Activated CD8-positive, alpha-beta memory T cell treated with anti-CD3 and anti-CD28 coated beads, Interleukin-2, amount 50 U/mL, for 24 hours (primary cell): ENCODE results near the gene SLIT1.

Experiments used
- DNase-seq: peaks from one replicate; pipeline ENCODE4 v3.0.0-alpha.2; 2020; ENCODE audit errors: extremely low read depth

SLIT1 gene

GRCh38 chr10:97185326-97186058 lies at the start of gene SLIT1:
Gene SLIT1 (minus strand): TSS chr10:97185959. CDS start chr10:97185674, 285 bp downstream.
- DNase-seq = no peak

DNA sequence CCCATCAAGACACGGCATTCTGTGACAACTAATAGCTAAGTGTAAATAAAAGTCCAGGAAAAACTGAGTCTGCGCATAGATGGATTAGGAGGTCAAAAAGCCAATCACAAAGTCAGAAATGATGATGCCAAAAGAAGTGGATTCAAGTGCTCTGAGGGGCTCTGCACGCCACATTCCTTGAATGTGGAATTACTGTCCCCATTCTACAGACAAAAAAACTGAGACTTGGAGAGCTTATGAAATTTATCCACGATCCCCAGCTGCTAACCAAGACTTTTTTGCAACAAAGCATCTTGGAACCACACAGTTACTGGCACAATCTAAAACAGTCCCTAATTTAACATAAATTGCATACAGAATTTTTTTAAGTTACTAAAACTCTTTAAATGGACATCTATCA lies 49.6 kb upstream of the SLIT1 start:
- DNase-seq = no peak

DNA sequence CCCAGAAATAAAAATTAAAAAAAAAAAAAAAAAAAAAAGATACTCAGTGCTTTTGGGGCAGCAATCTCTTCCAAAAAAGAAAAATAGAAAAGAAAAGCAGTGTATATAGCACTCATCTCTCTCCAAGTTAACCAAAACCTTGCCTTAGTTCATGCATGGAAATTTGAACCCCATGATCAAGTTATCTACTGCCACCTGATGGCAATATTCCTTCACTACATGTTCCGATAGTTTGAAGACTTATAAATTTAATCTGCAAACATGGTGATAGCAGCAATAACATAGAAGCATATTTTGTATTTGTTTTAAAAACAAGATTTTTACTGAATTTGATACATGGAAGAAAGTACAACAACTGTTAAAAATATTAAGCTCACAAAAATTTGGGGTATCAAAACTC lies 48.6 kb upstream of the SLIT1 start:
- DNase-seq = no peak

- no peak for DNase-seq
Measured at GRCh38 chr10:97230146-97230545, 44.4 kb upstream of the SLIT1 start.

DNA sequence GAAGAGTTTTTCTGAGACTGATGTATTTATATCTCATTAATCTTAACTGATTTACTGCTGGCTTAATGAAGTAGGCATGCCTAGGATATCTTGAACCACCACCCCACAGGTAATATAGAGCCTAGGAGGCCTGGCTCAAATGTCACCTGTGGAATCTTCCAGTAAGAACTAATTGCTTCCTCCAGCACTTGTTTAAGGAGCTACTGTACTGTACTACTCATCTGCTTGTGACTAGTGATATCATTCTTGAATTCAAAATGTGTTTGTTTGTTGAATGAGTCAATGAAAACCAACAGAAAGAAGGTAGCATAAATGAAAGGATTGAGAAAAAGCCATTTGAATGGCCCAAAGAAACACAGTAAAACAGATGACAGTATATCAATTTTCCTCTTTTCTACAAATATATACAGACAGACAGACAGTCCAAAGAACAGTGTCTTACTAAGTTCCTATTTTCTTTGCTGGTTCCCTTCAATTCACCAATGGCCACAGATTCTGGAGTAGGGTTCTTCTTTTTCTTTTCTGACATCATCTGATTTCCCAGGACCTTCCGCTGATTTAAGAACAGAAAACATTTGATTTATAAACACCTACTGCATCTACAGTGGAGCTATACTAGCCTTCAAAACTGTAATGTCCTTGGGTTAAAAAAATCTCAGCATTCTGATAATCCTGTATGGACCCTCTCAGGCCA lies 43.7 kb upstream of the SLIT1 start:
- DNase-seq = no peak

DNA sequence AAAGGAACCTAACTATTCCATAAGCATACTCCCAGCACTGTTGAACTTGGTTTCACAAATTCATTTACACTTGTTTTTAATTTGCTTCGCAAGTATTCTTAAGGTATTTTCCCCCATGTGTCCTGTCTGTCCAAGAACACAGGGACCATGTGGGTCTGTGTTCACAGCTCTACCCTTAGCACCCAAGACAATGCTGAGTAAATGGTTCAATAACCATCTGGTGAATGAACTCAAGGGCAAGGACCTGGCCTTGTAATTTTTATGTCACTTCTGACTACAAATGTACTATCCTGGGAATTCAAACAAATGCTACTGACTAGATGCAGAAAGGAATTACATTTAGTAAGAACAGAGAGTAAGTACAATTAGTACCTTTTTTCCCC lies 43.0 kb upstream of the SLIT1 start:
- DNase-seq = no peak

DNA sequence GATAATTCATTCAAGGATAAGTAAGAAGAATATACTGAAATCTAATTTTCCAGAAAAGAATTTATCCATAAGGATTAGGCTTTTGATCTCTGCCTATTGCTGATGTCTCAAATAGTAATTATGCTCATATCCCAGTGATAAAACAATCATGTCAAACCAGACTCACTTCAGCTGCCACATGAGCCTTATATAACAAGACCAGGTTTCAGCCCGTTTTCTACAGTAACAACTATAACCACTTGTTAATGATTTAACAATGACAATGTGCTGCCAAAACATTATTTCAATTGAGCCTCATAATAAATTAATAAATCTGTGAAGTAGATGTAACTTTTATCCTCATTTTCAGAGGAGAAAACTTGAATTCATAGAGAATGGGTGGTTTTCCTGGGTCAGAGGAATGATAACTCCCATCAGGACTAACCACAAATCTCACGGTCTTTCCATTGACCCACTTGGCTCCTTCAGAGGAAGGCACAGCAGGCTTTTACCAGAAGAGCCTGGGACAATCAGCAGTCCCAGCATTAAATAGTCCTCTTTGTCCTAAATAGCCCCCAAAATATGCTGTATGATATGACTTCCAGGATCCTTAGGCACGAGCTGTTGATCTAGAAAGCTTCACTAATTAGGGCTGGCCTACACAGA lies 42.5 kb upstream of the SLIT1 start:
- no peak for DNase-seq

DNA sequence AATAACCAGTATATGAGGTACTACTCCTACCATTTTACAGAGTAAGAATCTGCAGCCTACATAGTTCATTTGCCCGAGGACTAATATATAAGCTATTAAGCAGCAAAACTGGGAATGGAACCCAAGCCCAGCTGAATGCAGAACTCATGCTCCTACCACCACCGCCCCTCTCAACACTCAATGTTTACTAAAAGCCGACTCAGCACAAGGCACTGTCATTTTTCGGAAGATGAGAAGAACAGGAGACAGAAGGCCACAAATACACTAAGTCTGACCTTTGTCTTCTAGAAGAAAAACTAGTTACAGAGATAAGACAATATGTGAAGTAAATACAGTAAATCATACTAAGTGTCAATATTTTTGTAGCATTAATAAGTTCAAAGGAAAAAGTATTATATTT lies 40.6 kb upstream of the SLIT1 start:
- DNase-seq = no peak

GRCh38 chr10:97224483-97225435 lies 39.0 kb upstream of the SLIT1 start:
- DNase-seq = no peak

GRCh38 chr10:97222326-97222961 lies 36.7 kb upstream of the SLIT1 start:
- DNase-seq = no peak

GRCh38 chr10:97220355-97220754 lies 34.6 kb upstream of the SLIT1 start:
- DNase-seq = no peak

- DNase-seq = no peak
Measured at GRCh38 chr10:97217299-97217698, 31.5 kb upstream of the SLIT1 start.

- DNase-seq = no peak
Measured at GRCh38 chr10:97215619-97216260, 30.0 kb upstream of the SLIT1 start.

DNA sequence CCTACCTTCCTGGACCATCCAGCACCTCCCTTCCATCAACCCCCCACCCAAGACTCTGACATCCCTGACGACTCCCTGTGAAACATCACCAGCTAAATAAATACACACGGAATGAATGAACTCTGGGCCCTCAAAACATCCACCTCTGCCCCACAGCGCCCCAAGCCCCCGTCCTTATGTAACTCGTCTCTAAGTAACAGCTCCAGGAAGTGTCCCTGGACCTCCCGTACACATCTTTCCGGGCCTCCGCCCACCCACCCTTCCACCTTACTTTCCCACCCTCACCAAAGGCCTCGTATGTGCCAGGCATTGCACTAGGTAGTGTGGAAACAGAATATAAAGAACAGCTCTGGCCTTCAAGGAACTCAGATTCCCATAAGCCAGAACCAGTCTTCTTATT lies 27.7 kb upstream of the SLIT1 start:
- DNase-seq = no peak

DNA sequence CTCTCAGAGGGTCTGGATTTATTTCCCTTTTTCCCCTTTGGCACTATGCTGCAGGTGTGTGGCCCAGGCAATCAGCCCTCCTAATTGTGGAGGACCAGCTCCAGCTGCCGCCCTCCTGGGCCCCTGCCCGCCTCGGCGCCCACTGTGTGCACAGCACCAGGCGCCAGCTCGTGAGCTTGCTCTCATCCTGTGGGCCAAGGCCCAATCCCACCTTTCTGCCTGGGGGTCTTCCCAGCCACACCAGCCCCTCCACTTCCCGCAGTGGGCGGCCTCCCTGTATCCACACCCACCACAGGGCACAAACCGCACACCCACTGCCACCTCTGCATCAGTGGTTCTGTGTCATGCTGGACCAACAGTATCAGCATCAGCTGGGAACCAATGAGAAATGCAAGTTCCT lies 25.5 kb upstream of the SLIT1 start:
- no peak for DNase-seq

GRCh38 chr10:97210543-97210960 lies 24.8 kb upstream of the SLIT1 start:
- peak; percentile 33 for DNase-seq

DNA sequence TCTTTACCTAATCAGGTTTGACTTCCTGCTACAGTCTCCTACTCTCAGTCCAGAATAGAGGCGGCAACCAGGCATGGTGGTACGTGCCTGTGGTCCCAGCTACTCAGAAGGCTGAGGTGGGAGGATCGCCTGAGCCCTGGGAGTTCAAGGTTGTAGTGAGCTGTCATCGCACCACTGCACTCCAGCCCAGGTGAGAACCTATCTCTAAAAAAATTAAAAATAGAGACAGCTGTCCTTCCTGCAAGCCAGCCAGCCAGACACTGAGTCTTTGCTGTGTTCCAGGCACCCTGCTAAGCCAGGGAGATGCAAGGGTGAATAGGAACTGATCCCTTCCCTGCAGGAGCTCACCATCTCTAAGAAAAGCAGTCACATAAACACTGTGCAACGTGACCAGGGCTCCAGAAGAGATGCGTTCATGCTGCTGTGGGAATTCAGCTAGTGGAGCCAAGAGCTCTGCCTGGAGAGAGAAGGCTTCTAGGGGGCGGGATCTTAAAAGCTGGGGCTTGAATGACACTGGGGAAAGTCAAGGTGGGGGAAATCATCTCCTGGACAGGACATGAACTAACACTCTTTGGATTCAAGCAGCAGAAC lies 22.1 kb upstream of the SLIT1 start:
- no peak for DNase-seq

DNA sequence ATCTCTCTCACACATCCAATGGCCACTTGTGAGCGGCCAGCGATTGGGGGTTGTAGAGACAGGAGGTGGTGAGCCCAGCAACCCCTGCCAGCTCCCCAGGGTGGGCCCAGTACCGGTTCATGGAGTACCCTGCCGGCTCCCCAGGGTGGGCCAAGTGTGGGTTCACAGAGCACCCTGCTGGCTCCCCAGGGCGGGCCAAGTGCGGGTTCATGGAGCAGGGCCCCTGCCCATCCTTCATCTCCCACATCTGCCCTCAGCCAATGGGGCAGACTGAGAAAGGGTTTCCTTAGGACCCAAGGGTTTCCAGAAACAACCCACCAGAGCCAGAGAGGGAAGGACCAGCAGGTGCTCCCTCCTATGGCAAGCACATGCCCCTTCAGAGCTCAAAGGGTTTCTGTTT lies 21.4 kb upstream of the SLIT1 start:
- no peak for DNase-seq

GRCh38 chr10:97204826-97205679 lies 19.3 kb upstream of the SLIT1 start:
- no peak for DNase-seq

DNA sequence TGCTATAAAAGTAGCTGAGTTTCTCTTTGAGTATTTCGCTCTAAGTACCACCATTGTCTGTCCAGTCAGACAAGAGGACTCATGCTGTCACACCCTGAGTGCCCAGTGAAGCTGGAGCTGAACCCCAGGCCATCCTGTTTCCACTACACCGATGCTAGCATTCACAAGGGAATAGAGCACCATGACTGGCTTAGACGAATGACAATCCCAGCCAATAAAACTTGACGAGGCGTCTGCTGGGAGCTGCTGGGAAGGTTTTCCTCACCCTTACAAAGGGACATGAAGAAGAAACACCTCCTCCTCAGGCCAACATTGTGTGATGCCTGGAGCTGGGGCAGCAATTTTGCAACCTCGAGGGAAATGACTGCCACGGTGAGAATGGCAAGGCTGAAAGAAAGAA lies 17.5 kb upstream of the SLIT1 start:
- DNase-seq = no peak
